ENCODE data around the gene RNF8.

The RNF8 gene

GRCh38 chr6:37429352-37429750, 75.6 kb downstream of the RNF8 start:
- Histone ChIP-seq H3K4me3 (replicated peaks; ENCODE audit: insufficient read depth, low read length) (no peak overlapping the region), H3K27ac (replicated peaks) (no peak overlapping the region), H3K27me3 (ENCODE audit: insufficient read depth, poor library complexity, severe bottlenecking) (no peaks in the 10 kb centered on the region)
- DNase-seq (ENCODE audit: low read depth in 1 of 2, low spot score in 1 of 2) = no peak
- TF ChIP-seq SPI1 (IDR thresholded peaks at IDR 0.05; ENCODE audit: borderline replicate concordance, low read depth) (peak; percentile 17; the same call in 1 of the 2 replicates), POLR2AphosphoS5 (IDR thresholded peaks at IDR 0.05; ENCODE audit: low read depth) (no peak), GABPA (IDR thresholded peaks at IDR 0.05; ENCODE audit: low read depth) (no peak), REST (IDR thresholded peaks at IDR 0.05; ENCODE audit: insufficient replicate concordance, low read depth) (no peak)
- TF ChIP-seq, protein P1, sequence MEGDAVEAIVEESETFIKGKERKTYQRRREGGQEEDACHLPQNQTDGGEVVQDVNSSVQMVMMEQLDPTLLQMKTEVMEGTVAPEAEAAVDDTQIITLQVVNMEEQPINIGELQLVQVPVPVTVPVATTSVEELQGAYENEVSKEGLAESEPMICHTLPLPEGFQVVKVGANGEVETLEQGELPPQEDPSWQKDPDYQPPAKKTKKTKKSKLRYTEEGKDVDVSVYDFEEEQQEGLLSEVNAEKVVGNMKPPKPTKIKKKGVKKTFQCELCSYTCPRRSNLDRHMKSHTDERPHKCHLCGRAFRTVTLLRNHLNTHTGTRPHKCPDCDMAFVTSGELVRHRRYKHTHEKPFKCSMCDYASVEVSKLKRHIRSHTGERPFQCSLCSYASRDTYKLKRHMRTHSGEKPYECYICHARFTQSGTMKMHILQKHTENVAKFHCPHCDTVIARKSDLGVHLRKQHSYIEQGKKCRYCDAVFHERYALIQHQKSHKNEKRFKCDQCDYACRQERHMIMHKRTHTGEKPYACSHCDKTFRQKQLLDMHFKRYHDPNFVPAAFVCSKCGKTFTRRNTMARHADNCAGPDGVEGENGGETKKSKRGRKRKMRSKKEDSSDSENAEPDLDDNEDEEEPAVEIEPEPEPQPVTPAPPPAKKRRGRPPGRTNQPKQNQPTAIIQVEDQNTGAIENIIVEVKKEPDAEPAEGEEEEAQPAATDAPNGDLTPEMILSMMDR (IDR thresholded peaks at IDR 0.05; ENCODE audit: insufficient read depth, low read length) = no peak

DNA sequence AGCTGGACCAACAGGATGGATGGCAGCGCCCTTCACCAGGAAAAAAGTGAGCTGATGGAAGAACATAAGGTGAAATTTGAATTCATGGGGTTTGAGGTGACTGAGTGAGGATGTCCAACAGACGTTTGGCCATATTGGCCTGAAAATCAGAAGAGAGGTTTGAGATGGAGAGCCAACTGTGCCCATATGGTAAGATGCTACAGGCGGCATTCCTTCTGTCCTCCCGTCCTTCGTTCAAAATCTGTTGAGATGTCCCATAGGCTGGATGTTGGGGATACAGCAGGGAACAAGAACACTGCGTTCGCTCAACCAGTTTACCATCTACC, 78.8 kb downstream of the RNF8 start:
- no peak for DNase-seq (ENCODE audit: low read depth in 1 of 2, low spot score in 1 of 2)
- Histone ChIP-seq H3K27ac (replicated peaks) (peak overlapping the region; percentile 71), H3K4me3 (replicated peaks; ENCODE audit: insufficient read depth, low read length) (peak overlapping the region; percentile 72), H3K27me3 (ENCODE audit: insufficient read depth, poor library complexity, severe bottlenecking) (no peaks in the 10 kb centered on the region)
- TF ChIP-seq GABPA (IDR thresholded peaks at IDR 0.05; ENCODE audit: low read depth) (no peak), POLR2AphosphoS5 (IDR thresholded peaks at IDR 0.05; ENCODE audit: low read depth) (no peak), REST (IDR thresholded peaks at IDR 0.05; ENCODE audit: insufficient replicate concordance, low read depth) (no peak), SPI1 (IDR thresholded peaks at IDR 0.05; ENCODE audit: borderline replicate concordance, low read depth) (no peak)
- TF ChIP-seq, protein P1 (IDR thresholded peaks at IDR 0.05; ENCODE audit: insufficient read depth, low read length) = no peak

DNA sequence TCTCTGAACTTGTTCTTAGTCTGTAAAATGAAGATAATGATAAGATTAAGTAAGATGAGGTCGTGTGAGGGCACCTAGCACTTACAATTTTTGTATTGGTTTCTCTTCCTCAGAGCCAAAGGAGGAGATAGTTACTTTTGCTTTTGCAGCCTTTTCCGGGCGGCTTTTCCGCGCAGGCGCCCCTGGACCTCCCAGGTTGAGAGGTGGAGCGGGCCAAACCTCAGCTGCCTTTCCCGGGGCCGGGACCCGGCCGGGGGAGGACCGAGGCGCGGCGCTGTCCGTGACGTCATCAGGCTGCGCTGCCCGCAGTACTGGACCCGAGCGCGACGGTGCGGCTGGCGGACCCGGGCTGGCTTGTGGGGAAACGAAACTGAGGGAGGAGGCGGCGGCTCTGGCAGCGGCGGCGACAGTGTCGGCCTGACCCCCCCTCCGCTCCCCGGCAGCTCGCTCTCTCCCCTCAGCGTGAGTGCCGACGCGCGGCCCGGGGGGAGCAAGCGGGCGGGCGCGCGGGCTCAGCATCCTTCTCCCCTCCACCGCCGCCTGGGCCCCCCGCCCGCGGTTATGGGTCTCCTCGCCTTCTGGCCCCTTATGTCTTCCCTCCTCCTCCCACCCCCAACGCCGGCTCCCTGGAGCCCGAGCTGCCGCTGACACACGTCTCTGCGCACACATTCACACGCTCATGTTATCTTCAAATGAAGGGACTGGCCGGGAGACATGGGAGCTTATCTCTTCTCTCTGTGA, 79.3 kb downstream of the RNF8 start, which contains the start of gene CMTR1:
CMTR1 (plus strand) TSS at position 306 of the 741 bp plus-strand sequence. CDS start 2,409 bp downstream, outside the sequence.
- TF ChIP-seq POLR2AphosphoS5 (IDR thresholded peaks at IDR 0.05; ENCODE audit: low read depth) = peak; percentile 82
- TF ChIP-seq REST (IDR thresholded peaks at IDR 0.05; ENCODE audit: insufficient replicate concordance, low read depth) = peak; percentile 51
- TF ChIP-seq SPI1 (IDR thresholded peaks at IDR 0.05; ENCODE audit: borderline replicate concordance, low read depth) = no peak
- DNase-seq (ENCODE audit: low read depth in 1 of 2, low spot score in 1 of 2) = peak; percentile 84 to 93
- H3K27me3 ChIP-seq (ENCODE audit: insufficient read depth, poor library complexity, severe bottlenecking) = no peaks in the 10 kb centered on the region
- H3K4me3 ChIP-seq (replicated peaks; ENCODE audit: insufficient read depth, low read length) = peak within 1 kb of the TSS; percentile 72
- H3K27ac ChIP-seq (replicated peaks) = peak within 1 kb of the TSS; percentile 71
